CD4-positive, alpha-beta T cell (primary cell): ENCODE data around the gene CD79B. TPM values are rescaled to one million over a fixed set of nuclear protein-coding genes. Genes with fewer than 3 reads are reported as not detected.
A peak's percentile ranks its signal among the peaks of the same experiment; 100 is the strongest.

Source experiments
- ATAC-seq: fragments of 200-7000 bp; cut with Tn5 transposase; one replicate; pipeline ENCODE4 v1.10.0; 2022; ENCODE audit warnings: mild to moderate bottlenecking; ENCODE audit not compliant: poor library complexity
- CTCF ChIA-PET: fragments of 350-600 bp; sonication (Branson Sonifier 250); formaldehyde crosslinking; loops from one replicate; lab custom pipeline; 2021; ENCODE audit warnings: antibody characterized with exemption, inconsistent platforms; lab: Charles Lee
- POLR2A ChIA-PET: fragments of 350-600 bp; sonication (Branson Sonifier 250); formaldehyde crosslinking; loops from one replicate; lab custom pipeline; 2021; ENCODE audit warnings: antibody characterized with exemption, inconsistent platforms; lab: Charles Lee
- DNase-seq, 14 experiments: peaks; one replicate each; pipeline ENCODE4 v3.0.0-alpha.2; 2013 to 2020; ENCODE audit warnings: mixed read lengths in 2 of 14
- H3K27ac ChIP-seq, 2 donors: one replicate each; pipeline versions ENCODE4 v1.5.1 to v1.7.0; 2013; ENCODE audit warnings: low read length in 2 of 2, low read depth in 1 of 2, mild to moderate bottlenecking in 1 of 2
- H3K27me3 ChIP-seq, 2 experiments: 1 replicate in 1 of 2; 2 replicates in 1 of 2; pipeline versions ENCODE4 v1.6.1 to v1.7.0; 2013; ENCODE audit warnings: low read length in 2 of 2, control low read depth in 1 of 2, mild to moderate bottlenecking in 1 of 2, moderate library complexity in 1 of 2; ENCODE audit not compliant: insufficient read depth in 2 of 2, control insufficient read depth in 1 of 2
- H3K36me3 ChIP-seq: one replicate; pipeline ENCODE4 v1.6.1; 2013; ENCODE audit warnings: low read length, control low read depth; ENCODE audit not compliant: insufficient read depth
- H3K4me1 ChIP-seq: one replicate; pipeline ENCODE4 v1.6.1; 2013; ENCODE audit warnings: low read length, control low read depth; ENCODE audit not compliant: insufficient read depth
- H3K4me3 ChIP-seq: one replicate; pipeline ENCODE4 v1.5.1; 2013; ENCODE audit warnings: mild to moderate bottlenecking, low read length, moderate library complexity
- H3K9me3 ChIP-seq, 2 experiments: 1 replicate in 1 of 2; 2 replicates in 1 of 2; pipeline versions ENCODE4 v1.6.1 to v1.7.0; 2013; ENCODE audit warnings: low read length in 2 of 2, mild to moderate bottlenecking in 2 of 2, control low read depth in 1 of 2, moderate library complexity in 1 of 2; ENCODE audit not compliant: control insufficient read depth in 1 of 2, insufficient read depth in 1 of 2
- H3K27ac Mint-ChIP-seq: one replicate; pipeline ENCODE4 v1.8.0; 2020; ENCODE audit warnings: mixed read lengths
- H3K27me3 Mint-ChIP-seq: one replicate; pipeline ENCODE4 v1.8.0; 2021; ENCODE audit warnings: mixed read lengths
- H3K36me3 Mint-ChIP-seq: one replicate; pipeline ENCODE4 v1.8.0; 2021; ENCODE audit warnings: low read depth, mixed read lengths
- H3K4me1 Mint-ChIP-seq: one replicate; pipeline ENCODE4 v1.8.0; 2021; ENCODE audit warnings: low read depth, mixed read lengths
- H3K4me3 Mint-ChIP-seq: one replicate; pipeline ENCODE4 v1.8.0; 2020; ENCODE audit warnings: mild to moderate bottlenecking, mixed read lengths
- H3K9me3 Mint-ChIP-seq: one replicate; pipeline ENCODE4 v1.8.0; 2020; ENCODE audit warnings: mixed read lengths
- CTCF ChIP-seq: fragments of 200-600 bp; IDR thresholded peaks from one replicate; pipeline ENCODE4 v1.8.0; 2022; ENCODE audit warnings: antibody characterized with exemption, mild to moderate bottlenecking
- intact Hi-C, 2 experiments: fragments of 100-400 bp; cut with DNase I in 1 of 2; cut with micrococcal nuclease in 1 of 2; formaldehyde crosslinking; loops; one replicate each; pipeline versions ENCODE4 v1.15.1 to v1.9.0; 2023 to 2025; cut with DNase I, micrococcal nuclease
- total RNA-seq, 174 experiments: library from RNA in 2 of 174; stranded (reverse) in 2 of 174; gene quantifications; one replicate each; pipeline ENCODE4 v1.2.3 and lab custom pipeline; 2021 to 2026

The CD79B gene
- total RNA-seq, 2 experiments from 2014 or later, result 5.3 to 5.5 TPM

DNA sequence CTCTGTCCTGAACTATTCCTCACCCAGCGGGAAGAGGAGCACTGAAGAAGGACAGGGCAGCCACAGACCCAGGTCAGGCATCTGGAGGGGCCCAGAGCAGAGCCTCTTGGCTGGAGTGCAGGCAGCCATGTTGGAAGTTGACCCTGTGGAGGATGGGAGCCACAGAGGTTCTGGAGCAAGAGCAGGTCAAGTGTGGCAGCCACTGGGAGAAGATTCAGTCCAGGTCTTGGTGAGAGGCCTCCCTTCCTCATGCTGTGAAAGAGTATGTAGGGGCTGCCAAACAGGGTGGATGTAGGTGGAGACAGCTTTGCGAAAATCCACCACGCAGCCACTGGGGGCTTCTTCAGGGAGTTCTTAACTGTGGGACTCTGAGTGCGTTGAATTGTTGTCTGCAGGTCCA, 590 bp upstream of the CD79B start:
- ATAC-seq (no peak), DNase-seq (no peak)
- Mint-ChIP-seq H3K36me3 (peaks cover 10% of the 10 kb centered on the region), H3K27me3 (no peaks in the 10 kb centered on the region), H3K4me1 (peaks cover 26% of the 10 kb centered on the region), H3K27ac (peak overlapping the region; percentile 92), H3K9me3 (no peaks in the 10 kb centered on the region), H3K4me3 (peak overlapping the region; percentile 92)
- peaks cover 25% of the 10 kb centered on the region for H3K36me3 ChIP-seq
- ChIA-PET CTCF (interaction anchor here (0.7 to 2.0 kb wide), 5 partner anchors 14 to 96 kb away, joined by 4 to 7 read pairs (median 6); no protein-coding TSS in a partner anchor), POLR2A (interaction anchor here (0.8 to 2.9 kb wide), 9 partner anchors 13 to 217 kb away, joined by 3 to 20 read pairs (median 7); partner anchors contain the start of genes ERN1 and ICAM2)
- no peaks in the 10 kb centered on the region for H3K9me3 ChIP-seq
- peak overlapping the region; percentile 60 to 63 for H3K27ac ChIP-seq
- no peaks in the 10 kb centered on the region for H3K27me3 ChIP-seq
- peak overlapping the region; percentile 69 for H3K4me3 ChIP-seq
- intact Hi-C loops, result loop anchor here in 1 of 2 experiments (5.0 kb wide), 1 partner anchor 55 kb away; no protein-coding TSS in a partner anchor
- peaks cover 33% of the 10 kb centered on the region for H3K4me1 ChIP-seq
- TF ChIP-seq CTCF, result no peak

GRCh38 chr17:63930951-63931575, 1.1 kb downstream of the CD79B start:
- H3K27ac Mint-ChIP-seq, result peak overlapping the region; percentile 92
- Histone ChIP-seq H3K4me3 (peak overlapping the region; percentile 69), H3K36me3 (peaks cover 25% of the 10 kb centered on the region), H3K9me3 (no peaks in the 10 kb centered on the region), H3K27me3 (no peaks in the 10 kb centered on the region), H3K27ac (peak overlapping the region; percentile 60 to 63), H3K4me1 (peaks cover 33% of the 10 kb centered on the region)
- POLR2A ChIA-PET, result interaction anchor here (0.6 to 2.4 kb wide), 8 partner anchors 15 to 215 kb away, joined by 3 to 20 read pairs (median 7); partner anchors contain the start of genes ERN1 and ICAM2
- peaks cover 10% of the 10 kb centered on the region for H3K36me3 Mint-ChIP-seq
- CTCF ChIA-PET, result interaction anchor here (1.2 to 1.4 kb wide), 4 partner anchors 12 to 95 kb away, joined by 3 to 6 read pairs (median 4); no protein-coding TSS in a partner anchor
- peak overlapping the region; percentile 92 for H3K4me3 Mint-ChIP-seq
- H3K27me3 Mint-ChIP-seq, result no peaks in the 10 kb centered on the region
- H3K9me3 Mint-ChIP-seq, result no peaks in the 10 kb centered on the region
- no peak for TF ChIP-seq CTCF
- peak; percentile 24 to 85 (median 60) for DNase-seq
- peaks cover 26% of the 10 kb centered on the region for H3K4me1 Mint-ChIP-seq
- ATAC-seq, result peak; percentile 78
- intact Hi-C loops, result loop anchor here in 1 of 2 experiments (5.0 kb wide), 1 partner anchor 56 kb away; no protein-coding TSS in a partner anchor

DNA sequence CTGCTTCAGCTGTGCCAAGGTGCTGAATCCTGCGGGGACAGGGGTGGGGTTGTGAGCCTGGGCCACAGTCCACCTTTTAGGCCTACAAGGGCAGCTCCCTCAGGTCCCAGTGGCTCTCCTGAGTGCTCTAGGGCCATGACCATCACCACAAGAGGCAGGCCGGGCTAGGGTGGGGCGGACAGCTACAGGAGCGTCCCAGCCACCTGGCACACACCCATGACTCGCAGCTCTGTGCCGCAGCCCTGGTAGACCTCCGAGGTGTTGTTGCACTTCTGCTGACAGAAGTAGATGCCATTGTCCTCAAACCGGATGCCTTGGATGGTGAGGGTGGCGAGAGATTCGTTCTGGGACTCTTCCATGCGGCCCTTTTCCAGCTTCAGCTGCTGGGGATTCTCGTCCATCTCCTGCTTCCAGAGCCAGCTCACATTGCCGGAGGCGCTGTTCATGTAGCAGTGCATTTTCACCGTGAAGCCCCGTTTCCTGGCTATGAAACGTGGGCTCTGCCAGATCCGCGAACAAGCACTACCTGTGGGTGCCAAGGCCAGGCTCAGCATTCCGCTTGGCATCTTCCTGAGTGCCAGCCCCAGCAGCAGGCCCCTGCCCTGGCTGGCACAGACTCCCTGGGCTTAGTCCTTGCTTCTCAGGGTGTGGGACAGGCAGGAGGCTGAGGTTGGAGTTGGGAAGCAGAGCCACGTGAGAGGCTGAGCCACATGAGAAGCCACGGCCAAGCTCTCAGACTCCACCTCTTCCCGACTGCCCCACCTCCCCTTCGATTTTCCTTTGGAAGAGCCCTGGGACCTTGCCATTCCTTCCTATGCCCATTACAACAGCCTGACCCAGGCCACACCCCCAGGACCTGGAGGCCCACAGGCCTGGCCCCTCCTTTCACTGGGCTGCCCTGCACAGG, 2.0 kb downstream of the CD79B start:
- no peaks in the 10 kb centered on the region for H3K9me3 ChIP-seq
- peak overlapping the region; percentile 92 for H3K4me3 Mint-ChIP-seq

More for the DNA sequence above, 2.0 kb downstream of the CD79B start:
- Mint-ChIP-seq H3K27me3 (no peaks in the 10 kb centered on the region), H3K36me3 (peaks cover 10% of the 10 kb centered on the region), H3K9me3 (no peaks in the 10 kb centered on the region), H3K4me1 (peaks cover 26% of the 10 kb centered on the region), H3K27ac (peak overlapping the region; percentile 92)
- CTCF ChIA-PET, result interaction anchor here (0.6 to 1.8 kb wide), 4 partner anchors 11 to 96 kb away, joined by 3 to 5 read pairs (median 3); no protein-coding TSS in a partner anchor
- ATAC-seq (no peak), DNase-seq (no peak)
- Histone ChIP-seq H3K27ac (peak overlapping the region in 1 of 2 donors; percentile 63), H3K4me3 (no peak overlapping the region), H3K4me1 (peaks cover 33% of the 10 kb centered on the region), H3K36me3 (peaks cover 25% of the 10 kb centered on the region), H3K27me3 (no peaks in the 10 kb centered on the region)
- TF ChIP-seq CTCF, result no peak
- intact Hi-C loops, result loop anchor here in 1 of 2 experiments (5.0 kb wide), 1 partner anchor 57 kb away; no protein-coding TSS in a partner anchor
- POLR2A ChIA-PET, result interaction anchor here (0.8 kb wide), 1 partner anchor 68 kb away, joined by 3 read pairs; the partner anchor contains the start of gene PRR29
